Testis (tissue), 2 donors: Measurements from ENCODE around the gene DRAXIN.

Experiments used
- CTCF ChIP-seq, 3 experiments: fragments of 450-650 bp in 2 of 3; fragments of 200-600 bp in 1 of 3; sonication (generic) in 1 of 3; IDR thresholded peaks; one replicate each; pipeline ENCODE4 v1.5.1; 2016 to 2019; ENCODE audit warnings: antibody characterized with exemption in 3 of 3, mild to moderate bottlenecking in 2 of 3, moderate library complexity in 1 of 3
- POLR2A ChIP-seq: fragments of 450-650 bp; IDR thresholded peaks from one replicate; pipeline ENCODE4 v1.6.1; 2017; ENCODE audit warnings: antibody characterized with exemption, mild to moderate bottlenecking, moderate library complexity

DNA sequence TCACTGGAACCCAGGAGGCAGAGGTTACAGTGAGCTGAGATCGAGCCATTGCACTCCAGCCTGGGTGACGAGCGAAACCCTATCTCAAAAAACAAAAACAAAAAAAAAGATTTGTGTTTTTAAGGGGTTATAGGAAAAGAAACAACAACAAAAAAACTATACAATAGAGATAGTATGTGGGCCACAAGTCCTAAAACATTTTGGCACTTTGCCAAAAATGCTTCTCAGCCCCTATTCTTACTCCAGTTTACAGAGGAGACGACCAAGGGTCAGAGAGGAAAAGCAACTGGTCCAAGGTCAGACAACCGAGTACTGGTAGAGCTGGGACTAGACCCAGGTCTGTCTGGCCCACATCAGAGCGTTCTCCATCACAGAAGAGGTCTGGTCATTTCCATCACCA, 33.9 kb upstream of the DRAXIN start:
- TF ChIP-seq CTCF (IDR thresholded peaks at IDR 0.05) (no peak), POLR2A (no peak)
